HepG2 (cell line): ENCODE measurements around the gene ACVR2A.

Experiments used
- CEBPB ChIP-seq: IDR thresholded peaks from 2 replicates; pipeline ENCODE4 v1.6.1; 2011; ENCODE audit warnings: low read depth, low read length, improper control_type of control experiment, borderline replicate concordance
- FOXJ3 ChIP-seq: sonication (generic); formaldehyde crosslinking; IDR thresholded peaks from 2 replicates; pipeline ENCODE4 v1.4.0; 2020; ENCODE audit warnings: missing genetic modification reagents, mild to moderate bottlenecking, borderline replicate concordance
- ZFP1 ChIP-seq: IDR thresholded peaks from 2 replicates; pipeline ENCODE4 v1.6.1; 2016
- TF ChIP-seq, protein P1 (sequence below): sonication (generic); formaldehyde crosslinking; IDR thresholded peaks from 2 replicates; pipeline ENCODE4 v1.4.0; 2020; ENCODE audit warnings: missing genetic modification reagents

DNA sequence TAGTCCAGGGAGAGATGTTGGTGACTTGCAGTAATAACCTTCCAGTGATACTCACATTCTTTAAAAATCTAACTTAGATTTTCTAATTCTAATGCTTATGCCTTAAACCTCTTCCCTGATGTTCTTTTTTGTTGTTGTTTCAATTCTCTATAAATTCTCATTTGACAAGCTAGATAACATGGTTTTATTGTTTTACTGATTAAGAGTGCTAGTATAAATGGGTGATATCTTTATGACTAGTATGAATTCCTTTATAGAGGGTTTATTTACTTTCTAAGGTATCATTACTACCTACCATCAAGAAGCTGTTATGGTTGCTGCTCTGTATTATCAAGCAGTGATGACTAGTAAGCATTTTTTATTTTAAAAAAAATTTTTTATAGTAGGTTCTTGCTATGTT lies 35.0 kb downstream of the ACVR2A start:
- TF ChIP-seq CEBPB, result no peak
- TF ChIP-seq ZFP1 (CRISPR knock-in tag), result no peak
- no peak for TF ChIP-seq FOXJ3 (CRISPR knock-in tag)
- TF ChIP-seq, protein P1, sequence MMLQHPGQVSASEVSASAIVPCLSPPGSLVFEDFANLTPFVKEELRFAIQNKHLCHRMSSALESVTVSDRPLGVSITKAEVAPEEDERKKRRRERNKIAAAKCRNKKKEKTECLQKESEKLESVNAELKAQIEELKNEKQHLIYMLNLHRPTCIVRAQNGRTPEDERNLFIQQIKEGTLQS (CRISPR knock-in tag), result no peak
